Hematopoietic multipotent progenitor cell treated with erythropoietin and hydrocortisone succinate and interleukin-3 and kit ligand, for 17 days (in vitro differentiated cells): ENCODE results near the gene PRKCQ.

Source experiments
- DNase-seq: peaks from one replicate; pipeline ENCODE4 v3.0.0-alpha.2; 2015; ENCODE audit warnings: low spot score

Gene PRKCQ

GRCh38 chr10:6405713-6406112, 174.4 kb downstream of the PRKCQ start:
- DNase-seq = no peak

- no peak for DNase-seq
Observed at GRCh38 chr10:6404127-6405072, 175.7 kb downstream of the PRKCQ start.

DNA sequence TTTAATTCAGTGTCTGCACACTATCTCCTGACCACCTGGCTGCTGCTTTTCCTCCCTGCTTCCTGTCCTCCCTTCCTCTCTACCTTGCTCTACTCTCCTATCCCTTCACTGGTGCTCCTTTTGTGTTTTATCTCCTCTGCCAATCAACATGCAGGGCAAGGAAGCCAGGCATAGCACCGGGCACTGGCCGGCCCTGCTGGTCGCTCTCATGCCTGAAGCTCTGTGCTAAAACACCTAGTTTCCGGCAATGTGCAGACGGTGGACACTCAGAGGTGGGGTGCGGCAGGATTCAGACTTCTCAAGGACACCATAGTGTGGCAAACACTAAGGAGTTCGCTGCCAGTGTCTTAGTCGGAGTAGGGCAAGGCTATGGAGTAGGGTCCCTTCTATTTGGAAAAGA, 177.1 kb downstream of the PRKCQ start:
- no peak for DNase-seq

DNA sequence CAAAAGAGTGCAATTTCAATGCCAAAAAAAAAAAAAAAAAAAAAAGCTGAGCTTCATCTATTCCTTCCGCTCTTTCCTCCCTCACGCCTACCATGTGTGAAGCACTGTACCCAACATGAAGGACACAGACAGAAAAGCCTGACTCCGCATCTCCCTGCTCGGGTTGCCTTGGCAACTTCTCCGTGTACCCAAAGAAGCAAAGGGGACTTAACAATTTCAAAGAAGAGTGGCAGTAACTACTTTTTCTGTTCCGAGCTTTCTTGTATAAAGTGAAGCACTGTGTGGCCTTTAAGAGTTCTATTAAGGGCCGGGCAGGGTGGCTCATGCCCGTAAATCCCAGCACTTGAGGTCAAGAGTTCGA, 177.7 kb downstream of the PRKCQ start:
- no peak for DNase-seq

DNA sequence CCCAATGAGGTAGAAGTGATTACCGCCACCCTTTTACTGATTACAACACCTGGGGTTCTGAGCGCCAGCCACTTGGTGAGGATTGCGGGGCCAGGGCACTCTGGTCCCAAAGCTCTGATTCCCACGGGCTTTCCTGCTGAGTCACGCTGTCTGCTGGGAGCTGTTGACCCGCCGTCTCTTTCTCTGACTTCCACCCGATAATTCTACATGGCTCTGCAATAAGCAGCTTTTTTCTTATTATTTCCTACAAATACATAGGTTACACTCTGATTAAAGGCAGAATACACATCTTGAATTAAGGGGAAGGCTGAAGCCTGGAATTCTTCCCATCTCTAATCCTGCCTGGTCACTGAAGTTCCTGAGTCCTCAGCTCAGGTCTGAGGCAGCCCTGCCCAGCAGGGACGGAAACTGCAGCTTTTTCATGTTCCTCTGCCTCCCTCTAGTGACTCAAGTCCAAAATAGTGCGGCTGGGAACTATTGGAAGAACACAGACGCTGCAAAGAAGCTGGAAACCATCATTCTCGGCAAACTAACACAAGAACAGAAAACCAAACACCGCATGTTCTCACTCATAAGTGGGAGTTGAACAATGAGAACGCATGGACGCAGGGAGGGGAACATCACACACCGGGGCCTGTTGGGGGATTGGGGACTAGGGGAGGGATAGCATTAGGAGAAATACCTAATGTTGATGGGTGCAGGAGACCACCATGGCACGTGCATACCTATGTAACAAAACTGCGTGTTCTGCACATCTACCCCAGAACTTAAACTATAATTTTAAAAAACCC, 178.3 kb downstream of the PRKCQ start:
- peak; percentile 33 for DNase-seq

GRCh38 chr10:6400821-6401465, 179.1 kb downstream of the PRKCQ start:
- DNase-seq = no peak

- DNase-seq = no peak
Observed at GRCh38 chr10:6400331-6400730, 179.7 kb downstream of the PRKCQ start.

- DNase-seq = no peak
Observed at GRCh38 chr10:6399879-6400278, 180.2 kb downstream of the PRKCQ start.

DNA sequence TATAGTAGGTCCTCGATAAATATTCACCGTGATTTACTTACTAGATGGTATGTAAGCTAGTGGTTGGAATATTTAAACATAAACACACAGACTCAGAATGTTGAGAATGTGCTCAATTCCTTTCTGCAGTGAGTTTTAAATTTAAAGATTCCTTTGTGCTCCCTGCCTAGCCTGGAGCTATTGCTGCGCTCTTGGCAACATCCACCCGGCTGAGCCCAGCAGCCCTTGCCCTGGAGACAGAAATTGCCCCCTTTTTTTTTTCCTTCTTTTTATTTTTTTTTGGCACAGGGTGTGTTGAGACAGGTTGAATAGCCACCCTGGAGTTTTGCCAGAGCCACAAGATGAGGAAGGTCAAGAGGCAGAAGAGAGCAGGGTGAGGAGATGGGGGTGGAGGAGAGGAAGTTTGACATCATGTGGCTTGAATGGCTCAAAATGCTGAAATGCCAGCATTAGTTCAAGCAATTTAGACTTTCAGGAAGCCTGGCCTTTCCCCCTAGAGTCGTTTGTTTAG, 180.8 kb downstream of the PRKCQ start:
- DNase-seq = no peak

DNA sequence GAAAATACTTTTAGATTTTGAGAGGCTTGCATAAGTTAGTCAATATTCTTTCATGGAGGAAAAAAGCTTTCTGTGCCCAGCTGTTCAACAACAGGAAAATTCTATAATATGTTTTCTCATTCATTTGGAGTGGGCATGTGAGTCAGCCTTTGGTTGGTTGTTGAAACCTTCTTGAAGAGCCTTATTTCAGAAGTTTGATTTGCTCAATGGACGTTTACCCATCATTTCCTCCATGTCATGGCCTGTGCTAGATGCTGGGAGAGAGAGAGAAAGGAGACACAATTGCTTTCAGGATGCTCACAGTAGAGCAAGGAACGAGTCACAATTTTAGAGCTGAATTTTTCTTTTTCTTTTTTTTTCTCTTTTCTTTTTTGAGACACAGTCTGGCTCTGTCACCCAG, 181.7 kb downstream of the PRKCQ start:
- no peak for DNase-seq

DNA sequence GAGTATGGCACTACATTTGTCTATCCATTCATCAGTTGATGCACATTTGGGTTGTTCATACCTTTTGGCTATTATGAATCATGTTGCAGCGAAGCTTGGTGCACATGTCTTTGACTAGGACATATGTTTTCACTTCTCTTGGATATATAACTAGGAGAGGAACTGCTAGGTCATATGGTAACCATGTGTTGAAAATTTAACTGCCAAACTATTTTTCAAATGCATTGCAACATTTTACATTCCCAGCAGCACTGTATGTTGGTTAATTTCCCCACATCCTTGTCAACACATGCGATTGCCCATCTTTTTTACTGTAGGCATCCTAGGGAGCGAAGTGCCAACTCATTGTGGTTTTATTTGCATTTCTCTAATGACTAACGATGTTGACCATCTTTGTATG, 183.4 kb downstream of the PRKCQ start:
- DNase-seq = no peak

- no peak for DNase-seq
Observed at GRCh38 chr10:6396226-6396625, 183.8 kb downstream of the PRKCQ start.

- DNase-seq = no peak
Observed at GRCh38 chr10:6395606-6396005, 184.5 kb downstream of the PRKCQ start.

DNA sequence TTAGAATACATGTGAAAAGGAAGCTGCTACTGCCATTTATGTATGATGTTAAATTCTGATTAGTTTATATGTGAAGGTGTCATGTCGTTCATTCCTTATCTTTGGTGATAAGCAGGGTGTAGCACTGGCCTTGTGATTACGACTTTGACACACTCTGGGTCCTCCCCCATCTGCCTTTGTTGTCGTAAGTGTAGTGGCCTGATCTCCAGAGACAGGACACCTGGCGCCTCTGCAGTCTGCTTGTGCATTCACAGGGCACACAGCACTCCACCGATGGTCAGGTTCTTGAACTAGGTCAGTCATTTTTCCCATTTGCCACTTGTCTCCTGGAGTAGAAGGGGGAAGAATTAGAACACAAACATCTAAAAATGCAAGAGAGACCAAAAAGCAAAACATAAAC, 186.0 kb downstream of the PRKCQ start:
- DNase-seq = no peak

DNA sequence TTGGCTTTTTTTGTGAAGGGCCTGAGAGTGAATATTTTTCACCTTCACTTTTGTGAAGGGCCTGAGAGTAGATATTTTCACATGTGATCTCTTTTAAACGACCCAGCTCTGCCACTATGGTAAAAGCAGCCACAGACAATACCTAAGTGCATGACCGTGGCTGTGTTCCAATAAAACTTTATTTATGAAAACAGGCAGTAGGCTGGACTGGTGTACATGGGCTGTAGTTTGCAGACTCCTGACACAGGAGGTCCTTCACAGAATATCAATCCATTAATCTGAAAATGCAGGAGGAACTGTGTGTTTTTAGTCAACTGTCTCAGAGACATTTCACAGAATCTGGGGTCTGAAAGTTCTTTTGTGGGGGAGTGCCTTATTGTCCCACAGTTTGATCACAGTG, 186.9 kb downstream of the PRKCQ start:
- no peak for DNase-seq

DNA sequence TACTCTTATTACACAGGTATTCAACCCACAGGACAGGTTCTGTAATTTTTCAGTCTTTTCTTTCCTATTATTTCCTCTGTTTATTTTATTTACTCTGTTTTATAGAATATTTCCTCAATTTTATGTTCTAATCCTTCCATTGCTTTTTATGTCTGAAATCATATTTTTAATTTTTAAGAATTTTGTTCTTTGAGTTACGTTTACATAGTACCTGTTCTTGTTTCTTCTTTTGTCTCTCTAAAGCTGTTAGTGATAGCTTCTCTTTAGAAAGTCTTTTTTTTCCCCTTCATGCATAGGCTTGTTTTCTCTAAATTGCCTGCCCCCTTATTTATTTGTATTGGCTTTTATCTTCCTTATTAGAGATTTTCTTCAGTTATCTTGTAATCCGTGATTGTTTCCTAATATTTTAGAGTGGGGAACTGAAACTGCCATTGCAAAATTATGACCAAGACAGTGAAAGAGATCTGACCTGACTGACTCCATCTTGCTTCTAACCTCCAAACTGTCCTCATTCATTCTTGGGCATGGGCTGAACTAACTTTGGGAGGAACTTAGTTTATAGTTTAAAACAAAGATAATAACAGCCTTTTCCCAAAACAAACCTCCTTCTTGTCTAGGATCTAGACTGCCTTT, 189.7 kb downstream of the PRKCQ start:
- no peak for DNase-seq

DNA sequence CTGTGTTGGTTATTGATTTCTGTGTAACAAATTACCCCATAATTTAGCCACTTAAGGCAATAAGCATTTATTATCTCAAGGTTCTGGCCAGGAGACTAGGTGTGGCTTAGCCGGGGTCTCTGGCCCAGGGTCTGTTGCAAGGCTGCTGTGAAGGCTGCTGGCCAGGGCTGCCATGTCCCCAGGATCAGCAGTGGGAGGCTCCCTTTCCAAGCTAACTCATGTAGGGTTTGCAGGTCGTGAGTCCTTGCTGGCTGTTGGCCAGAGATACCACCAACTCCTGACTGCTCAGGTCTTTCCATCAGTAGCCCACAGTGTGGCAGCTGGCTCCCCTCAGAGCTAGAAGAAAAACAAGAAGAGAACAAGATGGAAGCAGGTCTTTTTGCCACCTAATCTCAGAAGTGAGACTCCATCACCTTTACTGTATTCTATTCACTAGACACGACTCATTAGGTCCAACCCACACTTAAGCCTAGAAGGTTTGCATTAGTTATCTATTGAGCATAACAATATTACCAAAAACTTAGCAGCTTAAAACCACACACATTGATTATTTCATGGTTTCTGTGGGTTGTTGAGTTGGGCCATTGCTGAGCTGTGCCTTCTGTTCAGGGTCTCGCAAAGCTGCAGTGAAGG, 191.7 kb downstream of the PRKCQ start:
- DNase-seq = no peak

DNA sequence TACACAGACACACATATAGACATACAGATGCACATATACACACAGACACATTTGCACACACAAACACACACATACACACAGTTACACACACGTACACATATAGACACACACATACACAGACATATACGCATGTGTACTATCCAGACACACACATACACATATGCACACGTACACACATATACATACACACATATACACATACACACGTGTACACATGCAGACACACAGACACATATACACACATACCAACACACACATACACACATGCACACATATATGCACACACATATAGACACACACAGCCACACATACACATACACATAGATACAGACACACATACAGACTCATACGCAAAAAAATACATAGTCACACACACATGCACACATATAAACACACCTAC, 193.1 kb downstream of the PRKCQ start:
- no peak for DNase-seq

- DNase-seq = no peak
Observed at GRCh38 chr10:6386346-6386745, 193.7 kb downstream of the PRKCQ start.

- no peak for DNase-seq
Observed at GRCh38 chr10:6385665-6386064, 194.4 kb downstream of the PRKCQ start.

- no peak for DNase-seq
Observed at GRCh38 chr10:6384847-6385246, 195.2 kb downstream of the PRKCQ start.

GRCh38 chr10:6384031-6384430, 196.0 kb downstream of the PRKCQ start:
- DNase-seq = no peak
